ENCODE data around the gene PEAK1. TPM values are rescaled to one million over a fixed set of nuclear protein-coding genes. Genes with fewer than 3 reads are reported as not detected.

The PEAK1 gene
- total RNA-seq, 1 donor from 2014 or later, result 10.2 TPM

- Histone ChIP-seq H3K36me3 (ENCODE audit: control insufficient read depth, insufficient read depth, low read length) (no peaks in the 10 kb centered on the region), H3K27me3 (ENCODE audit: control insufficient read depth, insufficient read depth, low read length) (no peaks in the 10 kb centered on the region), H3K4me3 (ENCODE audit: low read depth, low read length) (no peak overlapping the region)
- no peak for DNase-seq (ENCODE audit: low read depth)
- no peak for TF ChIP-seq CTCF (IDR thresholded peaks at IDR 0.05; ENCODE audit: insufficient read depth, low read length, poor library complexity, severe bottlenecking)
These were observed 35.1 kb downstream of the PEAK1 start for GRCh38 chr15:77384589-77385359.

- no peaks in the 10 kb centered on the region for H3K36me3 ChIP-seq (ENCODE audit: control insufficient read depth, insufficient read depth, low read length)
- TF ChIP-seq CTCF (IDR thresholded peaks at IDR 0.05; ENCODE audit: insufficient read depth, low read length, poor library complexity, severe bottlenecking), result no peak
- no peak overlapping the region for H3K4me3 ChIP-seq (ENCODE audit: low read depth, low read length)
These were observed 35.8 kb downstream of the PEAK1 start for GRCh38 chr15:77384086-77384485.

GRCh38 chr15:77380033-77380432 lies 39.9 kb downstream of the PEAK1 start:
- TF ChIP-seq CTCF (IDR thresholded peaks at IDR 0.05; ENCODE audit: insufficient read depth, low read length, poor library complexity, severe bottlenecking), result no peak
- no peak for DNase-seq (ENCODE audit: low read depth)
- Histone ChIP-seq H3K36me3 (ENCODE audit: control insufficient read depth, insufficient read depth, low read length) (no peaks in the 10 kb centered on the region), H3K27me3 (ENCODE audit: control insufficient read depth, insufficient read depth, low read length) (no peaks in the 10 kb centered on the region), H3K4me3 (ENCODE audit: low read depth, low read length) (no peak overlapping the region)

More at GRCh38 chr15:77384086-77384485, 35.8 kb downstream of the PEAK1 start:
- no peaks in the 10 kb centered on the region for H3K27me3 ChIP-seq (ENCODE audit: control insufficient read depth, insufficient read depth, low read length)
- no peak for DNase-seq (ENCODE audit: low read depth)

GRCh38 chr15:77376770-77377169 lies 43.1 kb downstream of the PEAK1 start:
- Histone ChIP-seq H3K36me3 (ENCODE audit: control insufficient read depth, insufficient read depth, low read length) (no peaks in the 10 kb centered on the region), H3K27me3 (ENCODE audit: control insufficient read depth, insufficient read depth, low read length) (no peaks in the 10 kb centered on the region), H3K4me3 (ENCODE audit: low read depth, low read length) (no peak overlapping the region)
- TF ChIP-seq CTCF (IDR thresholded peaks at IDR 0.05; ENCODE audit: insufficient read depth, low read length, poor library complexity, severe bottlenecking), result no peak
- DNase-seq (ENCODE audit: low read depth), result no peak

- no peak overlapping the region for H3K4me3 ChIP-seq (ENCODE audit: low read depth, low read length)
- no peaks in the 10 kb centered on the region for H3K27me3 ChIP-seq (ENCODE audit: control insufficient read depth, insufficient read depth, low read length)
- DNase-seq (ENCODE audit: low read depth), result no peak
- no peaks in the 10 kb centered on the region for H3K36me3 ChIP-seq (ENCODE audit: control insufficient read depth, insufficient read depth, low read length)
- TF ChIP-seq CTCF (IDR thresholded peaks at IDR 0.05; ENCODE audit: insufficient read depth, low read length, poor library complexity, severe bottlenecking), result no peak
These were observed 44.8 kb downstream of the PEAK1 start for GRCh38 chr15:77375133-77375532.

GRCh38 chr15:77373441-77373840 lies 46.5 kb downstream of the PEAK1 start:
- Histone ChIP-seq H3K27me3 (ENCODE audit: control insufficient read depth, insufficient read depth, low read length) (no peaks in the 10 kb centered on the region), H3K4me3 (ENCODE audit: low read depth, low read length) (no peak overlapping the region), H3K36me3 (ENCODE audit: control insufficient read depth, insufficient read depth, low read length) (no peaks in the 10 kb centered on the region)
- DNase-seq (ENCODE audit: low read depth), result no peak
- TF ChIP-seq CTCF (IDR thresholded peaks at IDR 0.05; ENCODE audit: insufficient read depth, low read length, poor library complexity, severe bottlenecking), result no peak

Measured in kidney epithelial cell (primary cell).